HEK293T (cell line): ENCODE measurements around the gene COL23A1.
"Not testable (repeated sequence)": the region's sequence is repeated elsewhere in the genome, so short reads cannot be mapped to it uniquely, and the experiment has no call there.

Experiments
- CTCF ChIA-PET: fragments of 350-600 bp; formaldehyde crosslinking; extraction: SDS; loops from one replicate; lab custom pipeline; 2021; ENCODE audit warnings: antibody characterized with exemption, inconsistent platforms; lab: Yijun Ruan, JAX
- POLR2A ChIA-PET: fragments of 350-600 bp; formaldehyde crosslinking; extraction: SDS; loops from one replicate; lab custom pipeline; 2020; ENCODE audit warnings: antibody characterized with exemption, inconsistent platforms; lab: Yijun Ruan, JAX
- DNase-seq: peaks from one replicate; pipeline ENCODE4 v3.0.0; 2012; ENCODE audit warnings: mixed read lengths; ENCODE audit errors: extremely low spot score
- ARNT ChIP-seq: fragments of 450-650 bp; IDR thresholded peaks from 2 replicates; pipeline ENCODE4 v1.6.1; 2017; ENCODE audit warnings: mild to moderate bottlenecking
- ELF4 ChIP-seq: fragments of 450-650 bp; IDR thresholded peaks from 2 replicates; pipeline ENCODE4 v1.6.1; 2017; ENCODE audit warnings: antibody characterized with exemption
- FOXA1 ChIP-seq: fragments of 450-650 bp; IDR thresholded peaks from 2 replicates; pipeline ENCODE4 v1.6.1; 2016; ENCODE audit warnings: mild to moderate bottlenecking
- FOXK2 ChIP-seq: fragments of 450-650 bp; IDR thresholded peaks from 2 replicates; pipeline ENCODE4 v1.6.1; 2016; ENCODE audit warnings: mild to moderate bottlenecking
- FOXM1 ChIP-seq: fragments of 450-650 bp; IDR thresholded peaks from 2 replicates; pipeline ENCODE4 v1.6.1; 2017; ENCODE audit warnings: mild to moderate bottlenecking, borderline replicate concordance
- HDGF ChIP-seq: fragments of 450-650 bp; IDR thresholded peaks from 2 replicates; pipeline ENCODE4 v1.6.1; 2017; ENCODE audit warnings: antibody characterized with exemption, borderline replicate concordance
- L3MBTL2 ChIP-seq: fragments of 450-650 bp; conservative IDR thresholded peaks from 2 replicates; pipeline ENCODE4 v1.6.1; 2016; ENCODE audit warnings: mild to moderate bottlenecking
- LEF1 ChIP-seq: fragments of 450-650 bp; IDR thresholded peaks from 2 replicates; pipeline ENCODE4 v1.6.1; 2017; ENCODE audit warnings: mild to moderate bottlenecking, borderline replicate concordance
- NFRKB ChIP-seq: fragments of 450-650 bp; IDR thresholded peaks from 2 replicates; pipeline ENCODE4 v1.6.1; 2016; ENCODE audit warnings: mild to moderate bottlenecking, moderate library complexity
- PKNOX1 ChIP-seq: fragments of 450-650 bp; IDR thresholded peaks from 2 replicates; pipeline ENCODE4 v1.6.1; 2016
- SP1 ChIP-seq: fragments of 450-650 bp; IDR thresholded peaks from 2 replicates; pipeline ENCODE4 v1.6.1; 2017
- SUZ12 ChIP-seq: fragments of 450-650 bp; IDR thresholded peaks from 2 replicates; pipeline ENCODE4 v1.6.1; 2016; ENCODE audit warnings: mild to moderate bottlenecking
- TARDBP ChIP-seq: fragments of 450-650 bp; IDR thresholded peaks from 2 replicates; pipeline ENCODE4 v1.6.1; 2016
- ZNF384 ChIP-seq: fragments of 450-650 bp; IDR thresholded peaks from 2 replicates; pipeline ENCODE4 v1.6.1; 2016

The COL23A1 gene

GRCh38 chr5:178234121-178234749, 356.0 kb downstream of the COL23A1 start:
- no peak for DNase-seq
- ChIA-PET POLR2A (interaction anchor here (1.8 kb wide), 1 partner anchor 30 kb away, joined by 11 read pairs; the partner anchor contains the start of gene HNRNPAB), CTCF (interaction anchor here (0.5 to 1.2 kb wide), 15 partner anchors 10 to 1429 kb away, joined by 3 to 6 read pairs (median 3); partner anchors contain the start of gene COL23A1)
- TF ChIP-seq PKNOX1 = no peak
- no peak for TF ChIP-seq L3MBTL2
- TF ChIP-seq SUZ12 = no peak
- TF ChIP-seq LEF1 = no peak
- TF ChIP-seq HDGF = no peak
- no peak for TF ChIP-seq ZNF384
- TF ChIP-seq NFRKB = no peak

GRCh38 chr5:178232920-178233429, 357.2 kb downstream of the COL23A1 start:
- ChIA-PET CTCF (interaction anchor here (1.2 kb wide), 1 partner anchor 19 kb away, joined by 3 read pairs; no protein-coding TSS in a partner anchor), POLR2A (interaction anchor here (0.5 to 2.9 kb wide), 17 partner anchors 8 to 1318 kb away, joined by 3 to 17 read pairs (median 4); partner anchors contain the start of genes COL23A1, HNRNPAB and RUFY1)
- TF ChIP-seq ZNF384 = no peak
- no peak for TF ChIP-seq TARDBP
- no peak for TF ChIP-seq FOXM1
- TF ChIP-seq L3MBTL2 = no peak
- no peak for TF ChIP-seq HDGF
- no peak for TF ChIP-seq SUZ12
- TF ChIP-seq LEF1 = no peak
- TF ChIP-seq FOXK2 = no peak
- TF ChIP-seq FOXA1 = no peak
- TF ChIP-seq ARNT = no peak
- no peak for TF ChIP-seq SP1
- no peak for DNase-seq

DNA sequence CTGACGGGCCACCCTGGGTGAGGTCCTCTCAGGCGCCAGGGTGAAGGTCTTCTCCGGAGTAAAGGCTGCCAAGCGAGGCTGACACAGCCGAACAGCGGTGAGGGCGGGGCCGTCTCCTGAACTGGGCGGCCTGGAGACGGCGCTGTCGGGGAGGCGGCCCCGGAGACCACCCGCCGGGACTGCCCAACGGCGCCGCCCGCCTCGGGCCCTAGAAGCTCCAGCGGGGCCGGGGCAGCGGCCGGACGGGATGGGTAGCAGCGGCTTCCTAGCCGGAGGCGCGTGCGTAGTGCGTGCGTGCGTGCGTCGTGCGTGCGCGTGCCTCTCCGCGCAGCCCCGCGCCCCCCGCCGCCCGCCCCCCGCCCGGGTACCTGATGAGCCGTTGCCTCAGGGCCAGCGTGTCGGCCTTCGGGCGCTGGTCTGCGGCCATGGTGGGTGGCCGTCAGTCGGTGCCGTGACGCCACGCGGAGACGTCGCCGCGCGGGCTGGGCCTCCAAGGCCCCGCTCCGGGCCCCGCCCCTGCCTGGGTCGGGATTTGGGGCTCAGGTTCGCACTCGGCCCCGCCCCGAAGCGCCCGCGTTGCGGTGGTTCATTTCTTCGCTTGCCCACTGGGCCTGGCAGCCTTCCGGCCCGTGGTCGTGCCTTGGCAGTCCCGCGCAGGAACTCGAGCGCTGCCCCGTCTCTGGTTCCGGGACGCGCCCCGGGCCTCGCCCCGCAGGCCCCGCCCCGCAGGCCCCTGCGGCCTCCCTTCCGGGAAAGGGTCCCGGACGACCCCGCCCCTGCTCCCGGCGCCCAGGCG, 357.9 kb downstream of the COL23A1 start, which contains the start of gene PHYKPL:
PHYKPL (minus strand) TSS at position 679 of the 796 bp plus-strand sequence; CDS start at position 427, 252 bp downstream.
- ChIA-PET CTCF (interaction anchor here (1.1 to 1.2 kb wide), 2 partner anchors 19 to 358 kb away, joined by 3 read pairs; partner anchors contain the start of gene COL23A1), POLR2A (interaction anchor here (0.5 to 2.9 kb wide), 19 partner anchors 9 to 1318 kb away, joined by 3 to 17 read pairs (median 4); partner anchors contain the start of genes COL23A1, HNRNPAB and RUFY1)
- TF ChIP-seq FOXK2 = no peak
- peak; percentile 86 for DNase-seq

GRCh38 chr5:178231539-178232123, 358.6 kb downstream of the COL23A1 start:
- ChIA-PET POLR2A (interaction anchor here (1.0 to 2.9 kb wide), 12 partner anchors 10 to 1319 kb away, joined by 3 to 17 read pairs (median 4); partner anchors contain the start of genes HNRNPAB and RUFY1), CTCF (interaction anchor here (1.1 to 1.2 kb wide), 2 partner anchors 20 to 358 kb away, joined by 3 read pairs; partner anchors contain the start of gene COL23A1)
- TF ChIP-seq ELF4 (no peak), LEF1 (no peak), L3MBTL2 (peak; percentile 65), FOXM1 (no peak), HDGF (no peak), ARNT (no peak), SP1 (no peak)
- no peak for DNase-seq

GRCh38 chr5:178230879-178231538, 359.2 kb downstream of the COL23A1 start:
- TF ChIP-seq SUZ12 (no peak), L3MBTL2 (no peak), ZNF384 (peak; percentile 76)
- ChIA-PET POLR2A (interaction anchor here (1.1 to 2.9 kb wide), 6 partner anchors 10 to 29 kb away, joined by 4 to 17 read pairs (median 10); partner anchors contain the start of gene HNRNPAB), CTCF (interaction anchor here (1.1 kb wide), 1 partner anchor 359 kb away, joined by 3 read pairs; the partner anchor contains the start of gene COL23A1)
- no peak for DNase-seq

DNA sequence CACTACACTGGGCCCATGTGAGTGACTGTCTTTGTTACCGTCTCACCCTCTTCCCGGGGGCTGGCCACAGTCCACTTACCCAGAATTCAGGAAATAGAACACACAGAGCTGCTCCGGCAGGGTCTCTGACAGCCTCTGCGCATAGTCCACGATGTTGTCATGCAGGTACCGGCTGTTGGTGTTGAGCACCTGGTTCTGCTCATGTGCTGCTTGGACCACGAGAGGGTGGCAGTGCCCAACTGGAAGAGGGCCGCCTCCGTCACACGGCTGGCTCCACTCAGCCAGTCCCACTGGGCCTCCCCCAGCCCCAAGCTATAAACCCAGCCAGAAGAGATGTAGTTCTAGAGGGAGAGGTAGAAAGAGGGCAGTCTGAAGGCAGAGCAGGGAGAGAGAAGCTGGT, 360.3 kb downstream of the COL23A1 start:
- POLR2A ChIA-PET = interaction anchor here (1.5 kb wide), 1 partner anchor 28 kb away, joined by 5 read pairs; no protein-coding TSS in a partner anchor
- no peak for DNase-seq
- CTCF ChIA-PET = no interaction called here
- no peak for TF ChIP-seq ZNF384

DNA sequence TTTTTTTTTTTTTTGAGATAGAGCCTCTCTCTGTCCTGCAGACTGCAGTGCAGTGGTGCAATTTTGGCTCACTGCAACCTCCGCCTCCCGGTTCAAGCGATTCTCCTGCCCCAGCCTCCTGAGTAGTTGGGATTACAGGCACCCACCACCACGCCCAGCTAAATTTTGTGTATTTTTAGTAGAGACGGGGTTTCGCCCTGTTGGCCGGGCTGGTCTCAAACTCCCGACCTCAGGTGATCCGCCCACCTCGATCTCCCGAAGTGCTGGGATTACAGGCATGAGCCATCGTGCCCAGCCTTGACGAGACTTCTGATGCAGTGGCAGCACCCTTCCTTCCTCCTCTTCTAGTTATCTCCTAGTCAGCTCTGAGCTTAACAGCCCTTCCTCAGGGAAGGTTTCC, 361.1 kb downstream of the COL23A1 start:
- DNase-seq, POLR2A ChIA-PET, CTCF ChIA-PET: not testable (repeated sequence)
